ENCODE measurements around the gene MARK2. TPM values are rescaled to one million over a fixed set of nuclear protein-coding genes. Genes with fewer than 3 reads are reported as not detected.

The MARK2 gene
- total and polyA plus RNA-seq, 10 of the 15 experiments (the other 5 are each of a cell fraction or from before 2014, with no cell fraction given) = 0.19 to 29.5 (median 13.2) TPM

GRCh38 chr11:63938479-63939396, 99.8 kb downstream of the MARK2 start, which contains the start of gene NAA40 (continued):
- no peak for TF ChIP-seq ZNF592 (IDR thresholded peaks at IDR 0.05)
- TF ChIP-seq ZBED1 (IDR thresholded peaks at IDR 0.05; ENCODE audit: borderline replicate concordance) = no peak
- TF ChIP-seq EP300 (IDR thresholded peaks at IDR 0.05; ENCODE audit: borderline replicate concordance in 1 of 2, control insufficient read depth in 1 of 2, low read depth in 2 of 2, low read length in 2 of 2) = 0 out of 4 replicates have a peak, but pooled peaks of 1 of the 2 experiments have one; percentile 27
- no peak for TF ChIP-seq CTCF (IDR thresholded peaks at IDR 0.05 in 2 of 3, conservative IDR thresholded peaks at IDR 0.05 in 1 of 3; ENCODE audit: control insufficient read depth in 2 of 3, extremely low read depth in 1 of 3, insufficient read depth in 1 of 3, low read depth in 3 of 3, low read length in 3 of 3)
- peak; percentile 89; the same call in 1 of the 2 replicates for TF ChIP-seq ZNF207 (IDR thresholded peaks at IDR 0.05; ENCODE audit: borderline replicate concordance)
- no peak for TF ChIP-seq MYB (IDR thresholded peaks at IDR 0.05; ENCODE audit: borderline replicate concordance, low read depth, low read length)
- TF ChIP-seq TCF3 (IDR thresholded peaks at IDR 0.05; ENCODE audit: borderline replicate concordance, insufficient read depth, low read depth, low read length) = no peak
- TF ChIP-seq STAT3 (IDR thresholded peaks at IDR 0.05; ENCODE audit: low read depth, low read length) = no peak
- TF ChIP-seq TCF12 (IDR thresholded peaks at IDR 0.05; ENCODE audit: low read depth, low read length) = 0 out of 2 replicates have a peak, but pooled peaks have one; percentile 5
- TF ChIP-seq WRNIP1 (IDR thresholded peaks at IDR 0.05; ENCODE audit: borderline replicate concordance, low read depth, low read length) = no peak

Data from GM12878 (cell line).